PC-3 (cell line): ENCODE results near the gene LARP7. TPM values are rescaled to one million over a fixed set of nuclear protein-coding genes. Genes with fewer than 3 reads are reported as not detected.

Source experiments
- ATAC-seq: fragments of 200-7000 bp; cut with Tn5 transposase; 2 replicates; pipeline ENCODE4 v1.9.1; 2020; ENCODE audit warnings: mild to moderate bottlenecking, moderate library complexity
- BruUV-seq: library from RNA; stranded (reverse); fragments of 400-500 nt; replicated peaks from 2 replicates; lab custom pipeline; 2021; lab: Mats Ljungman, UMichigan
- CTCF ChIA-PET: fragments of 300-600 bp; sonication (Branson Sonifier 250); formaldehyde crosslinking; loops from one replicate; lab custom pipeline; 2022; ENCODE audit warnings: antibody characterized with exemption; lab: Charles Lee
- POLR2A ChIA-PET: fragments of 300-600 bp; sonication (Branson Sonifier 250); formaldehyde crosslinking; loops from one replicate; lab custom pipeline; 2022; ENCODE audit warnings: antibody characterized with exemption; ENCODE audit not compliant: unreplicated experiment; lab: Charles Lee
- DNase-seq: peaks from one replicate; pipeline ENCODE4 v3.0.0-alpha.2; 2015
- H2AFZ ChIP-seq: fragments of 300-600 bp; sonication (generic); 2 replicates; pipeline ENCODE4 v1.6.0; 2016; ENCODE audit warnings: antibody characterized with exemption, low read length
- H3F3A ChIP-seq: fragments of 300-600 bp; sonication (generic); one replicate; pipeline ENCODE4 v1.6.0; 2017; ENCODE audit warnings: antibody characterized with exemption, low read length, control low read depth, mild to moderate bottlenecking; ENCODE audit not compliant: unreplicated experiment
- H3K27ac ChIP-seq: fragments of 300-600 bp; sonication (generic); 2 replicates; pipeline ENCODE4 v1.5.1; 2016; ENCODE audit warnings: mild to moderate bottlenecking, low read length
- H3K27me3 ChIP-seq: fragments of 300-600 bp; sonication (generic); 2 replicates; pipeline ENCODE4 v1.6.1; 2016; ENCODE audit warnings: low read length, mixed read lengths
- H3K36me3 ChIP-seq: fragments of 300-600 bp; sonication (generic); 2 replicates; pipeline ENCODE4 v1.6.1; 2016; ENCODE audit warnings: low read depth, mixed run types, low read length, mixed read lengths
- H3K4me1 ChIP-seq: fragments of 300-600 bp; sonication (generic); 2 replicates; pipeline ENCODE4 v1.5.1; 2016; ENCODE audit warnings: low read length; ENCODE audit not compliant: insufficient read depth
- H3K4me2 ChIP-seq: fragments of 300-600 bp; sonication (generic); 2 replicates; pipeline ENCODE4 v1.6.0; 2016; ENCODE audit warnings: low read length
- H3K4me3 ChIP-seq: fragments of 300-600 bp; sonication (generic); 2 replicates; pipeline ENCODE4 v1.5.1; 2016; ENCODE audit warnings: mild to moderate bottlenecking, low read length, mixed read lengths
- H3K79me2 ChIP-seq: fragments of 300-600 bp; sonication (generic); 2 replicates; pipeline ENCODE4 v1.6.1; 2017; ENCODE audit warnings: low read length, mixed read lengths
- H3K9ac ChIP-seq: fragments of 300-600 bp; sonication (generic); 2 replicates; pipeline ENCODE4 v1.6.0; 2016; ENCODE audit warnings: mild to moderate bottlenecking, low read length
- H3K9me2 ChIP-seq: fragments of 300-600 bp; sonication (generic); replicated peaks from 2 replicates; pipeline ENCODE4 v1.6.1; 2016; ENCODE audit warnings: mixed run types, low read length, mixed read lengths
- H3K9me3 ChIP-seq: fragments of 300-600 bp; sonication (generic); 2 replicates; pipeline ENCODE4 v1.6.1; 2016; ENCODE audit warnings: low read length, mixed read lengths
- H4K20me1 ChIP-seq: fragments of 300-600 bp; sonication (generic); 2 replicates; pipeline ENCODE4 v1.6.1; 2016; ENCODE audit warnings: low read length, mixed read lengths
- EZH2 ChIP-seq: fragments of 300-600 bp; sonication (generic); IDR thresholded peaks from one replicate; pipeline ENCODE4 v1.6.1; 2017; ENCODE audit warnings: antibody characterized with exemption, mild to moderate bottlenecking, low read length; ENCODE audit not compliant: unreplicated experiment
- EZH2phosphoT487 ChIP-seq: fragments of 300-600 bp; sonication (generic); IDR thresholded peaks from 2 replicates; pipeline ENCODE4 v1.6.1; 2018; ENCODE audit warnings: mild to moderate bottlenecking, antibody characterized with exemption, low read length, borderline replicate concordance
- intact Hi-C: fragments of 100-400 bp; cut with micrococcal nuclease; formaldehyde crosslinking; loops from 2 replicates; pipeline ENCODE4 v1.9.0; 2023
- total RNA-seq: library from RNA; depleted of rRNA; stranded (reverse); fragments of >200 nt; gene quantifications from 2 replicates; pipeline ENCODE4 v1.2.3, GENCODE V29; 2014
- TF ChIP-seq, protein P1 (sequence below): fragments of 300-600 bp; sonication (generic); conservative IDR thresholded peaks from 2 replicates; pipeline ENCODE4 v1.5.1; 2017; ENCODE audit warnings: antibody characterized with exemption, low read depth, mild to moderate bottlenecking, low read length

Gene LARP7
- total RNA-seq, 1 experiment from 2014 or later: 17.1 TPM

DNA sequence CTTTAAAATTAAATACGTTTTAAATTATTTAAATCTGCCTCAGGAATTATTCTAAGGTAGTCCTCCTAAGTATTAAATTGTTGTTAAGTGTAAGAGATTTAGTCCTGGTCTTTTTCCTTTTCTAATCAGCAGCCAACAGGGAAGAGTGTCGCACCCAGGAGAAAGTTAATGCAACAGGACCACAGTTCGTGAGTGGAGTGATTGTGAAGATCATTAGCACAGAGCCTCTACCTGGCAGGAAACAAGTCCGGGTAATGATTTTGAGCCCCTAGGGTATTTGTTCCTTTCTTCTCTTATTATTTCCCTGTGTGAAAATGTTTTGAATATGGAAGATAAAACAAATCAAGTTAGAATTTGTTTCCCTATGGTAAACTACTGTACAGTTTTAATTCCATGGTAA, 13.4 kb downstream of the LARP7 start:
- Histone ChIP-seq H3K9me3 (no peaks in the 10 kb centered on the region), H3K4me2 (no peak overlapping the region), H3F3A (no peaks in the 10 kb centered on the region), H3K27ac (no peak overlapping the region), H3K4me3 (no peak overlapping the region), H3K36me3 (peaks cover 7% of the 10 kb centered on the region; the same call in 1 of the 2 replicates), H2AFZ (no peak overlapping the region), H3K9me2 (no peaks in the 10 kb centered on the region), H3K27me3 (no peaks in the 10 kb centered on the region), H3K79me2 (no peaks in the 10 kb centered on the region), H4K20me1 (no peaks in the 10 kb centered on the region), H3K9ac (no peak overlapping the region), H3K4me1 (no peaks in the 10 kb centered on the region)
- no peak for TF ChIP-seq EZH2
- CTCF ChIA-PET: no interaction called here
- no peak for ATAC-seq
- POLR2A ChIA-PET: no interaction called here
- DNase-seq: no peak
- no TSS peak for BruUV-seq
- intact Hi-C loops: no loop called here

DNA sequence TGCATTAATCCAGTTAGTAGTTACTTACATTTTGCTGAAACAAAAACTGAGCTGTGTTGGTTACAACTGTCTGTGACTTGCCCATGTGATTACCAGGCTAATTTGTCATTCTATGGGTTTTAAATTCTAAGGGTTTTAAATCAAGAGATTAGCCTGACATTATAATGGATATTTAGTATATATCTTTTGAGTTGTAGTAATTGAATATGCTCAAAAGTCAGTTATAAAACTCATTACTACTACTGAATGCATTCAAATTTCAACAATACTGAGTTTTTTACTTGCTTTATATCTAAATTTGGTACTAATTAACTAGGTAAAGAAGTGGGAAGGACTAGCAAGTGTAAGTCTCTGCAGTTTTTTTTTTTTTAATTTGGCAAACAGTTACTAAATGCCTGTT, 14.7 kb downstream of the LARP7 start:
- BruUV-seq: no TSS peak
- POLR2A ChIA-PET: no interaction called here
- no peaks in the 10 kb centered on the region for H4K20me1 ChIP-seq
- H2AFZ ChIP-seq: no peak overlapping the region
- no peaks in the 10 kb centered on the region for H3K79me2 ChIP-seq
- H3K4me1 ChIP-seq: no peaks in the 10 kb centered on the region
- H3K36me3 ChIP-seq: peaks cover 9% of the 10 kb centered on the region
- no peaks in the 10 kb centered on the region for H3F3A ChIP-seq
- no peaks in the 10 kb centered on the region for H3K27me3 ChIP-seq
- no peak overlapping the region for H3K4me2 ChIP-seq
- ATAC-seq: no peak
- TF ChIP-seq EZH2phosphoT487 (no peak), EZH2 (no peak)
- TF ChIP-seq, protein P1, sequence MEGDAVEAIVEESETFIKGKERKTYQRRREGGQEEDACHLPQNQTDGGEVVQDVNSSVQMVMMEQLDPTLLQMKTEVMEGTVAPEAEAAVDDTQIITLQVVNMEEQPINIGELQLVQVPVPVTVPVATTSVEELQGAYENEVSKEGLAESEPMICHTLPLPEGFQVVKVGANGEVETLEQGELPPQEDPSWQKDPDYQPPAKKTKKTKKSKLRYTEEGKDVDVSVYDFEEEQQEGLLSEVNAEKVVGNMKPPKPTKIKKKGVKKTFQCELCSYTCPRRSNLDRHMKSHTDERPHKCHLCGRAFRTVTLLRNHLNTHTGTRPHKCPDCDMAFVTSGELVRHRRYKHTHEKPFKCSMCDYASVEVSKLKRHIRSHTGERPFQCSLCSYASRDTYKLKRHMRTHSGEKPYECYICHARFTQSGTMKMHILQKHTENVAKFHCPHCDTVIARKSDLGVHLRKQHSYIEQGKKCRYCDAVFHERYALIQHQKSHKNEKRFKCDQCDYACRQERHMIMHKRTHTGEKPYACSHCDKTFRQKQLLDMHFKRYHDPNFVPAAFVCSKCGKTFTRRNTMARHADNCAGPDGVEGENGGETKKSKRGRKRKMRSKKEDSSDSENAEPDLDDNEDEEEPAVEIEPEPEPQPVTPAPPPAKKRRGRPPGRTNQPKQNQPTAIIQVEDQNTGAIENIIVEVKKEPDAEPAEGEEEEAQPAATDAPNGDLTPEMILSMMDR: no peak
- H3K4me3 ChIP-seq: no peak overlapping the region
- DNase-seq: no peak
- CTCF ChIA-PET: no interaction called here
- no peak overlapping the region for H3K9ac ChIP-seq
- H3K9me3 ChIP-seq: no peaks in the 10 kb centered on the region
- intact Hi-C loops: no loop called here
- H3K9me2 ChIP-seq: no peaks in the 10 kb centered on the region
- H3K27ac ChIP-seq: no peak overlapping the region

DNA sequence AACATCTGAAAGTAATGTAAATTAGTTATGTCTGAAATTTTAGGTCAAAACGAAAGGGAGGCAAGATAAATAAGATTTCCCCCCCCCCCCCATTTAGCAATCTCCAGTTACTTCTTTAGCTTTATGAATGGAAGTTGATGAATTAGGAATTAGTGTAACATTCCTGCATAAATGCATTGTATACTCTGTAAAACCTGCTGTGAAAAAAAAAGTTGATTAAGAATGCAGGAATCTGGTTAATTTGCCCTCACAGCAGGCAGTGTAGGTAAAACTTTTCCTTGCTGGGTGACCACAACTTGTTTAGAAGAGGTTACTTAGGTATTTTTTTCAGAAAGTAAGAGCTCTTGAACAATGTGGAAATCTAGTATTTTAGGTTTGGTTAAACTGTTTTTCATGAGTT, 15.3 kb downstream of the LARP7 start:
- no peak overlapping the region for H3K4me3 ChIP-seq
- H3K9me2 ChIP-seq: no peaks in the 10 kb centered on the region
- no peaks in the 10 kb centered on the region for H4K20me1 ChIP-seq
- H2AFZ ChIP-seq: no peak overlapping the region
- no peak for ATAC-seq
- H3K27me3 ChIP-seq: no peaks in the 10 kb centered on the region
- peaks cover 7% of the 10 kb centered on the region for H3K36me3 ChIP-seq
- no peaks in the 10 kb centered on the region for H3F3A ChIP-seq
- no TSS peak for BruUV-seq
- H3K4me1 ChIP-seq: no peaks in the 10 kb centered on the region
- H3K9me3 ChIP-seq: no peaks in the 10 kb centered on the region
- TF ChIP-seq EZH2phosphoT487 (no peak), EZH2 (no peak)
- TF ChIP-seq, protein P1: no peak
- intact Hi-C loops: no loop called here
- CTCF ChIA-PET: no interaction called here
- no peak overlapping the region for H3K9ac ChIP-seq
- DNase-seq: no peak
- no peak overlapping the region for H3K4me2 ChIP-seq
- H3K27ac ChIP-seq: no peak overlapping the region
- no peaks in the 10 kb centered on the region for H3K79me2 ChIP-seq
- POLR2A ChIA-PET: no interaction called here
